Measurements from ENCODE around the gene IFIT2.
"Not testable (repeated sequence)": the region's sequence is repeated elsewhere in the genome, so short reads cannot be mapped to it uniquely, and the experiment has no call there.

The IFIT2 gene

GRCh38 chr10:89270153-89270483, 31.7 kb upstream of the IFIT2 start:
- TF ChIP-seq POLR2A (IDR thresholded peaks at IDR 0.05; ENCODE audit: low read depth, low read length): no peak
- no peak for DNase-seq (ENCODE audit: insufficient read length, low spot score)
- no peak for FAIRE-seq

GRCh38 chr10:89271532-89271931, 30.3 kb upstream of the IFIT2 start:
- DNase-seq (ENCODE audit: insufficient read length, low spot score) (no peak), FAIRE-seq (no peak)
- no peak for TF ChIP-seq POLR2A (IDR thresholded peaks at IDR 0.05; ENCODE audit: low read depth, low read length)

GRCh38 chr10:89273680-89274079, 28.2 kb upstream of the IFIT2 start:
- DNase-seq (ENCODE audit: insufficient read length, low spot score): no peak

GRCh38 chr10:89274928-89275327, 26.9 kb upstream of the IFIT2 start:
- no peak for DNase-seq (ENCODE audit: insufficient read length, low spot score)
- TF ChIP-seq POLR2A (IDR thresholded peaks at IDR 0.05; ENCODE audit: low read depth, low read length): no peak
- peak; percentile 23 for FAIRE-seq

More at GRCh38 chr10:89273680-89274079, 28.2 kb upstream of the IFIT2 start:
- FAIRE-seq: no peak
- no peak for TF ChIP-seq POLR2A (IDR thresholded peaks at IDR 0.05; ENCODE audit: low read depth, low read length)

GRCh38 chr10:89275383-89275782, 26.5 kb upstream of the IFIT2 start:
- DNase-seq (ENCODE audit: insufficient read length, low spot score): no peak
- TF ChIP-seq POLR2A (IDR thresholded peaks at IDR 0.05; ENCODE audit: low read depth, low read length): no peak
- FAIRE-seq: no peak

- no peak for TF ChIP-seq POLR2A (IDR thresholded peaks at IDR 0.05; ENCODE audit: low read depth, low read length)
- DNase-seq (ENCODE audit: insufficient read length, low spot score) (peak; percentile 57), FAIRE-seq (peak; percentile 99)
These were observed 23.8 kb upstream of the IFIT2 start for GRCh38 chr10:89278034-89278535.

GRCh38 chr10:89278900-89279392, 22.9 kb upstream of the IFIT2 start:
- DNase-seq (ENCODE audit: insufficient read length, low spot score) (no peak), FAIRE-seq (no peak)
- no peak for TF ChIP-seq POLR2A (IDR thresholded peaks at IDR 0.05; ENCODE audit: low read depth, low read length)

GRCh38 chr10:89279421-89279869, 22.4 kb upstream of the IFIT2 start:
- FAIRE-seq: peak; percentile 94
- no peak for TF ChIP-seq POLR2A (IDR thresholded peaks at IDR 0.05; ENCODE audit: low read depth, low read length)

GRCh38 chr10:89280508-89280907, 21.3 kb upstream of the IFIT2 start:
- TF ChIP-seq POLR2A (IDR thresholded peaks at IDR 0.05; ENCODE audit: low read depth, low read length): no peak
- no peak for FAIRE-seq

More at GRCh38 chr10:89279421-89279869, 22.4 kb upstream of the IFIT2 start:
- no peak for DNase-seq (ENCODE audit: insufficient read length, low spot score)

GRCh38 chr10:89281606-89282395, 20.0 kb upstream of the IFIT2 start:
- no peak for TF ChIP-seq POLR2A (IDR thresholded peaks at IDR 0.05; ENCODE audit: low read depth, low read length)
- no peak for DNase-seq (ENCODE audit: insufficient read length, low spot score)
- peak; percentile 85 for FAIRE-seq

More at GRCh38 chr10:89280508-89280907, 21.3 kb upstream of the IFIT2 start:
- DNase-seq (ENCODE audit: insufficient read length, low spot score): no peak

- no peak for TF ChIP-seq POLR2A (IDR thresholded peaks at IDR 0.05; ENCODE audit: low read depth, low read length)
- DNase-seq (ENCODE audit: insufficient read length, low spot score): no peak
- peak; percentile 75 for FAIRE-seq
These were observed 18.6 kb upstream of the IFIT2 start for GRCh38 chr10:89283025-89283935.

- DNase-seq (ENCODE audit: insufficient read length, low spot score) (no peak), FAIRE-seq (peak; percentile 87)
- no peak for TF ChIP-seq POLR2A (IDR thresholded peaks at IDR 0.05; ENCODE audit: low read depth, low read length)
These were observed 17.8 kb upstream of the IFIT2 start for GRCh38 chr10:89283936-89284475.

- not testable (repeated sequence) for DNase-seq (ENCODE audit: insufficient read length, low spot score); FAIRE-seq
These were observed 17.1 kb upstream of the IFIT2 start for GRCh38 chr10:89284711-89285110.

GRCh38 chr10:89285303-89285702, 16.5 kb upstream of the IFIT2 start:
- peak; percentile 77 for FAIRE-seq
- DNase-seq (ENCODE audit: insufficient read length, low spot score): not testable (repeated sequence)

Data from H54 (cell line).